H1 (cell line): Measurements from ENCODE around the gene ABCG5. TPM values are rescaled to one million over a fixed set of nuclear protein-coding genes. Genes with fewer than 3 reads are reported as not detected.
A peak's percentile ranks its signal among the peaks of the same experiment; 100 is the strongest.

Experiments
- CTCF ChIA-PET: fragments of 300-600 bp; sonication (Branson Sonifier 250); formaldehyde crosslinking; loops from one replicate; lab custom pipeline; 2021; ENCODE audit not compliant: partially characterized antibody; lab: Charles Lee
- POLR2A ChIA-PET: fragments of 300-600 bp; sonication (Branson Sonifier 250); formaldehyde crosslinking; loops from one replicate; lab custom pipeline; 2021; ENCODE audit warnings: inconsistent platforms; ENCODE audit not compliant: partially characterized antibody; lab: Charles Lee
- DNase-seq, 2 experiments: peaks; one replicate each; pipeline versions ENCODE4 v3.0.0 to v3.0.0-alpha.2; 2010 to 2022; ENCODE audit warnings: low spot score in 2 of 2, low read depth in 1 of 2, mixed read lengths in 1 of 2
- FAIRE-seq: peaks from 2 replicates; lab custom pipeline; 2011; peaks lifted over from hg19 to GRCh38; lab: Jason Lieb, UNC
- H2AFZ ChIP-seq: 2 replicates; pipeline ENCODE4 v1.8.1; 2012; ENCODE audit warnings: low read length, inconsistent platforms
- H2AK5ac ChIP-seq: 2 replicates; pipeline ENCODE4 v1.6.1; 2013; ENCODE audit warnings: low read depth, low read length
- H2BK120ac ChIP-seq: replicated peaks from 2 replicates; pipeline ENCODE3; 2013; ENCODE audit warnings: low read depth, low read length, inconsistent platforms
- H2BK12ac ChIP-seq: 2 replicates; pipeline ENCODE4 v1.6.1; 2013; ENCODE audit warnings: low read depth, low read length
- H2BK15ac ChIP-seq: 2 replicates; pipeline ENCODE4 v1.6.1; 2013; ENCODE audit warnings: low read length
- H2BK20ac ChIP-seq: 2 replicates; pipeline ENCODE4 v1.6.1; 2013; ENCODE audit warnings: low read length
- H2BK5ac ChIP-seq: 2 replicates; pipeline ENCODE4 v1.6.1; 2013; ENCODE audit warnings: low read depth, low read length
- H3K14ac ChIP-seq: 2 replicates; pipeline ENCODE4 v1.6.1; 2013; ENCODE audit warnings: inconsistent platforms; ENCODE audit not compliant: insufficient read length
- H3K18ac ChIP-seq: 2 replicates; pipeline ENCODE4 v1.6.1; 2013; ENCODE audit warnings: low read length; ENCODE audit errors: extremely low read depth
- H3K23ac ChIP-seq: 2 replicates; pipeline ENCODE4 v1.6.1; 2013; ENCODE audit warnings: inconsistent platforms; ENCODE audit not compliant: insufficient read length
- H3K23me2 ChIP-seq: 2 replicates; pipeline ENCODE4 v1.6.1; 2013; ENCODE audit warnings: low read depth, low read length
- H3K27ac ChIP-seq: 2 replicates; pipeline ENCODE4 v1.6.1; 2011; ENCODE audit warnings: low read depth, low read length, inconsistent platforms
- H3K27me3 ChIP-seq, 4 experiments: replicated peaks in 1 of 4; 1 replicate in 1 of 4; 2 replicates in 3 of 4; pipeline versions ENCODE4 v1.6.1 to v1.8.1; 2011 to 2013; ENCODE audit warnings: low read length in 3 of 4, mild to moderate bottlenecking in 3 of 4, inconsistent platforms in 2 of 4, mixed read lengths in 2 of 4, moderate library complexity in 1 of 4; ENCODE audit not compliant: control insufficient read depth in 3 of 4, insufficient read depth in 3 of 4; ENCODE audit errors: extremely low read depth in 1 of 4
- H3K36me3 ChIP-seq, 4 experiments: 2 replicates each; pipeline versions ENCODE4 v1.6.1 to v1.8.1; 2011 to 2013; ENCODE audit warnings: mild to moderate bottlenecking in 4 of 4, low read length in 3 of 4, moderate library complexity in 2 of 4, control low read depth in 1 of 4, inconsistent platforms in 1 of 4; ENCODE audit not compliant: insufficient read depth in 4 of 4, control insufficient read depth in 2 of 4
- H3K4ac ChIP-seq: replicated peaks from 2 replicates; pipeline ENCODE3; 2013; ENCODE audit warnings: low read length, low read depth, mixed read lengths, inconsistent platforms; ENCODE audit not compliant: insufficient read length
- H3K4me1 ChIP-seq, 4 experiments: replicated peaks in 1 of 4; 1 replicate in 1 of 4; 2 replicates in 3 of 4; pipeline versions ENCODE4 v1.6.1 to v1.8.1; 2011 to 2013; ENCODE audit warnings: low read length in 3 of 4, inconsistent platforms in 2 of 4, mixed read lengths in 1 of 4; ENCODE audit not compliant: insufficient read depth in 4 of 4, control insufficient read depth in 3 of 4
- H3K4me2 ChIP-seq, 2 experiments: 2 replicates each; pipeline versions ENCODE4 v1.6.1 to v1.8.1; 2011 to 2013; ENCODE audit warnings: low read depth in 2 of 2, low read length in 2 of 2, control low read depth in 1 of 2, inconsistent platforms in 1 of 2, mild to moderate bottlenecking in 1 of 2; ENCODE audit not compliant: insufficient read depth in 1 of 2
- H3K4me3 ChIP-seq, 4 experiments: fragments of 200-600, 300-600 bp in 1 of 4; sonication (generic), shearing (Covaris generic), sonication (Bioruptor Twin) in 1 of 4; 2 replicates each; pipeline versions ENCODE4 v1.5.1 to v1.8.1; 2011 to 2016; ENCODE audit warnings: low read length in 4 of 4, low read depth in 3 of 4, control low read depth in 2 of 4, inconsistent platforms in 2 of 4, mild to moderate bottlenecking in 2 of 4, mixed read lengths in 1 of 4, moderate library complexity in 1 of 4; ENCODE audit not compliant: insufficient read depth in 2 of 4; ENCODE audit errors: extremely low read depth in 1 of 4
- H3K56ac ChIP-seq: replicated peaks from 2 replicates; pipeline ENCODE3; 2013; ENCODE audit warnings: low read depth, mild to moderate bottlenecking, mixed read lengths, low read length, inconsistent platforms; ENCODE audit not compliant: insufficient read length
- H3K79me1 ChIP-seq: 2 replicates; pipeline ENCODE4 v1.6.1; 2013; ENCODE audit warnings: low read depth, low read length, control low read depth
- H3K79me2 ChIP-seq, 2 experiments: 2 replicates each; pipeline versions ENCODE4 v1.6.1 to v1.8.1; 2012 to 2013; ENCODE audit warnings: low read length in 2 of 2, mild to moderate bottlenecking in 2 of 2, inconsistent platforms in 1 of 2; ENCODE audit not compliant: insufficient read depth in 2 of 2, control insufficient read depth in 1 of 2
- H3K9ac ChIP-seq, 4 experiments: replicated peaks in 1 of 4; 1 replicate in 1 of 4; 2 replicates in 3 of 4; pipeline versions ENCODE4 v1.6.1 to v1.8.1; 2011 to 2013; ENCODE audit warnings: low read depth in 3 of 4, low read length in 3 of 4, control low read depth in 2 of 4, mild to moderate bottlenecking in 2 of 4, moderate library complexity in 2 of 4, inconsistent platforms in 1 of 4; ENCODE audit errors: extremely low read depth in 1 of 4
- H3K9me3 ChIP-seq, 2 experiments: 2 replicates each; pipeline versions ENCODE4 v1.6.1 to v1.8.1; 2012 to 2013; ENCODE audit warnings: mild to moderate bottlenecking in 2 of 2, moderate library complexity in 2 of 2, control low read depth in 1 of 2, inconsistent platforms in 1 of 2, low read depth in 1 of 2, low read length in 1 of 2, mixed read lengths in 1 of 2; ENCODE audit not compliant: insufficient read depth in 2 of 2
- H4K20me1 ChIP-seq, 2 experiments: replicated peaks in 1 of 2; 2 replicates each; pipeline versions ENCODE3 to v1.8.1; 2011 to 2013; ENCODE audit warnings: inconsistent platforms in 2 of 2, low read length in 2 of 2, mild to moderate bottlenecking in 1 of 2; ENCODE audit not compliant: insufficient read depth in 2 of 2, control insufficient read depth in 1 of 2
- H4K5ac ChIP-seq: 2 replicates; pipeline ENCODE4 v1.6.1; 2013; ENCODE audit warnings: low read length, low read depth, mixed read lengths, inconsistent platforms; ENCODE audit not compliant: insufficient read length
- H4K8ac ChIP-seq: 2 replicates; pipeline ENCODE4 v1.8.0; 2013; ENCODE audit warnings: mild to moderate bottlenecking, moderate library complexity, low read length, inconsistent platforms; ENCODE audit not compliant: insufficient read depth; ENCODE audit errors: extremely low read depth
- H4K91ac ChIP-seq: replicated peaks from 2 replicates; pipeline ENCODE3; 2013; ENCODE audit warnings: low read length, mixed read lengths, inconsistent platforms; ENCODE audit not compliant: insufficient read length
- POLR2AphosphoS5 ChIP-seq: IDR thresholded peaks from 2 replicates; pipeline ENCODE4 v1.6.1; 2011; ENCODE audit warnings: low read depth, low read length
- WGBS, 2 experiments: shearing (Covaris generic) in 1 of 2; methylation state at CpG; one replicate each; pipeline versions ENCODE4 v1.1.6 to v1.1.7; 2013 to 2015; ENCODE audit warnings: low lambda C conversion rate in 2 of 2, mixed read lengths in 2 of 2, inconsistent platforms in 1 of 2, low coverage in 1 of 2, missing lambda C conversion rate in 1 of 2; ENCODE audit not compliant: insufficient replicate concordance in 2 of 2, insufficient coverage in 1 of 2, insufficient read length in 1 of 2; ENCODE audit errors: extremely low coverage in 1 of 2, missing lambda C conversion rate in 1 of 2; 5-methylcytosine and 5-hydroxymethylcytosine counted together
- polyA plus RNA-seq, 7 experiments: library from polyadenylated mRNA; depleted of rRNA in 3 of 7; stranded (reverse) in 5 of 7; unstranded in 2 of 7; fragments of >200 nt in 5 of 7; fragments of 200-250 nt in 2 of 7; gene quantifications; 1 replicate in 5 of 7; 2 replicates in 1 of 7; 4 replicates in 1 of 7; pipeline versions ENCODE4 v1.2.1 to v1.2.3, GENCODE V29; 2011 to 2013; ENCODE audit warnings: missing spikeins in 2 of 7, mixed read lengths in 2 of 7
- total RNA-seq: library from RNA; stranded (reverse); fragmentation: NEBNext Ultra II Directional; extraction: Animal tissue kit (Norgen Biotek cat#: 25700); gene quantifications from 2 replicates; pipeline ENCODE4 v1.2.1, GENCODE V29; 2021
- TF ChIP-seq, protein P1 (sequence below), 3 experiments: IDR thresholded peaks; 1 replicate in 2 of 3; 2 replicates in 1 of 3; pipeline versions ENCODE4 v1.5.1 to v1.6.1; 2011; ENCODE audit warnings: low read length in 3 of 3, mild to moderate bottlenecking in 3 of 3, inconsistent platforms in 2 of 3, low read depth in 1 of 3, moderate library complexity in 1 of 3; ENCODE audit not compliant: insufficient read depth in 1 of 3; ENCODE audit errors: control extremely low read depth in 1 of 3

ABCG5 gene
- total and polyA plus RNA-seq, 2 of the 8 experiments (the other 6 are each of a cell fraction or from before 2014, with no cell fraction given), result not detected

DNA sequence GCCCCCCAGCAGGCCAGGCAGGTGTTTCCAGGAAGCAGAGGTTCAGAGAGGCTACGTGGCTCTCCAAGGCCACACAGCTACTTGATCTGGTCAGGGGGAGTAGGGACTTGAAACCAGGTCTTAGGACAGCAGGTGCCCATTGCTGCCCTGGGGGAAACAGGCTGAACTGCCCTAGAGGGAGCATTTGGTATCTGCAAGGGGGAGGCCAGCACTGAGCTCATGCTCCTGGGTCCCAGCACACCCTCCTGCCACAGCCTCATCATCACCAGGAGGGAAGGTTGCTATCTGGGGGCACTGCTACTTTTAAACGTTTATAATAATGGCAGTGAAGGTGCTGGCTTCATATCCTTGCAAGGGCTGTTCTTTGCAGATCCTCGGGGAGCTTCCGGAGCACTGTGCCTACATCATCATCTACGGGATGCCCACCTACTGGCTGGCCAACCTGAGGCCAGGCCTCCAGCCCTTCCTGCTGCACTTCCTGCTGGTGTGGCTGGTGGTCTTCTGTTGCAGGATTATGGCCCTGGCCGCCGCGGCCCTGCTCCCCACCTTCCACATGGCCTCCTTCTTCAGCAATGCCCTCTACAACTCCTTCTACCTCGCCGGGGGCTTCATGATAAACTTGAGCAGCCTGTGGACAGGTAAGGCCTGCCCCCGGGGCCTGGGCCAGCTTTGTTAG, 36.3 kb upstream of the ABCG5 start:
- H3K4me1 ChIP-seq, result peaks cover 0 to 5% (median 0%) of the 10 kb centered on the region in 4 experiments; a peak in 1 of 7 replicates
- no peak overlapping the region for H4K5ac ChIP-seq
- no peak overlapping the region for H3K27ac ChIP-seq
- H3K18ac ChIP-seq, result no peak overlapping the region
- no peaks in the 10 kb centered on the region for H4K20me1 ChIP-seq
- H3K9me3 ChIP-seq, result no peaks in the 10 kb centered on the region
- 87% methylated on average over 11 of the region's 11 CpGs; no CpG with 5 or more reads in 1 of the 2 experiments for WGBS, 2 experiments
- H3K4ac ChIP-seq, result no peak overlapping the region
- no peak overlapping the region for H3K14ac ChIP-seq
- no peak overlapping the region for H3K56ac ChIP-seq
- CTCF ChIA-PET, result interaction anchor here (0.9 to 2.0 kb wide), 3 partner anchors 9 to 473 kb away, joined by 3 to 5 read pairs (median 3); no protein-coding TSS in a partner anchor
- H2BK12ac ChIP-seq, result no peak overlapping the region
- H4K8ac ChIP-seq, result no peak overlapping the region
- POLR2A ChIA-PET, result interaction anchor here (1.1 kb wide), 1 partner anchor 28 kb away, joined by 5 read pairs; no protein-coding TSS in a partner anchor
- H3K79me2 ChIP-seq, result no peaks in the 10 kb centered on the region
- no peaks in the 10 kb centered on the region for H3K79me1 ChIP-seq
- DNase-seq (no peak), FAIRE-seq (no peak)
- H3K4me3 ChIP-seq, result no peak overlapping the region
- H2BK5ac ChIP-seq, result no peak overlapping the region
- H2BK20ac ChIP-seq, result no peak overlapping the region
- no peak overlapping the region for H2BK15ac ChIP-seq
- H2AK5ac ChIP-seq, result no peak overlapping the region
- no peak overlapping the region for H3K4me2 ChIP-seq
- no peaks in the 10 kb centered on the region for H3K23me2 ChIP-seq
- H3K23ac ChIP-seq, result no peak overlapping the region
- no peak overlapping the region for H2BK120ac ChIP-seq
- H3K9ac ChIP-seq, result no peak overlapping the region
- H2AFZ ChIP-seq, result no peak overlapping the region
- no peak overlapping the region for H4K91ac ChIP-seq
- TF ChIP-seq POLR2AphosphoS5, result no peak
- TF ChIP-seq, protein P1, sequence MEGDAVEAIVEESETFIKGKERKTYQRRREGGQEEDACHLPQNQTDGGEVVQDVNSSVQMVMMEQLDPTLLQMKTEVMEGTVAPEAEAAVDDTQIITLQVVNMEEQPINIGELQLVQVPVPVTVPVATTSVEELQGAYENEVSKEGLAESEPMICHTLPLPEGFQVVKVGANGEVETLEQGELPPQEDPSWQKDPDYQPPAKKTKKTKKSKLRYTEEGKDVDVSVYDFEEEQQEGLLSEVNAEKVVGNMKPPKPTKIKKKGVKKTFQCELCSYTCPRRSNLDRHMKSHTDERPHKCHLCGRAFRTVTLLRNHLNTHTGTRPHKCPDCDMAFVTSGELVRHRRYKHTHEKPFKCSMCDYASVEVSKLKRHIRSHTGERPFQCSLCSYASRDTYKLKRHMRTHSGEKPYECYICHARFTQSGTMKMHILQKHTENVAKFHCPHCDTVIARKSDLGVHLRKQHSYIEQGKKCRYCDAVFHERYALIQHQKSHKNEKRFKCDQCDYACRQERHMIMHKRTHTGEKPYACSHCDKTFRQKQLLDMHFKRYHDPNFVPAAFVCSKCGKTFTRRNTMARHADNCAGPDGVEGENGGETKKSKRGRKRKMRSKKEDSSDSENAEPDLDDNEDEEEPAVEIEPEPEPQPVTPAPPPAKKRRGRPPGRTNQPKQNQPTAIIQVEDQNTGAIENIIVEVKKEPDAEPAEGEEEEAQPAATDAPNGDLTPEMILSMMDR (IDR thresholded peaks at IDR 0.05; ENCODE audit: control extremely low read depth in 1 of 3, insufficient read depth in 1 of 3, low read depth in 1 of 3, low read length in 3 of 3), result peak in 2 of 3 experiments; percentile 5 to 6; a peak in 2 of 4 replicates
- TF ChIP-seq, all 59 proteins: peak for 1
- Histone ChIP-seq H3K36me3 (no peaks in the 10 kb centered on the region), H3K27me3 (no peaks in the 10 kb centered on the region)
